Activated CD4-positive, CD25-positive, alpha-beta regulatory T cell treated with anti-CD3 and anti-CD28 coated beads, Interleukin-2, amount 50 U/mL, for 24 hours (primary cell): ENCODE data around the gene SERPINB1.
"Not testable (repeated sequence)": the region's sequence is repeated elsewhere in the genome, so short reads cannot be mapped to it uniquely, and the experiment has no call there.

Experiments
- ATAC-seq, 2 donors: fragments of 150-1000 bp; cut with Tn5 transposase; one replicate each; pipeline ENCODE4 v1.10.0; 2021; ENCODE audit warnings: mild to moderate bottlenecking in 1 of 2, moderate library complexity in 1 of 2

Gene SERPINB1

DNA sequence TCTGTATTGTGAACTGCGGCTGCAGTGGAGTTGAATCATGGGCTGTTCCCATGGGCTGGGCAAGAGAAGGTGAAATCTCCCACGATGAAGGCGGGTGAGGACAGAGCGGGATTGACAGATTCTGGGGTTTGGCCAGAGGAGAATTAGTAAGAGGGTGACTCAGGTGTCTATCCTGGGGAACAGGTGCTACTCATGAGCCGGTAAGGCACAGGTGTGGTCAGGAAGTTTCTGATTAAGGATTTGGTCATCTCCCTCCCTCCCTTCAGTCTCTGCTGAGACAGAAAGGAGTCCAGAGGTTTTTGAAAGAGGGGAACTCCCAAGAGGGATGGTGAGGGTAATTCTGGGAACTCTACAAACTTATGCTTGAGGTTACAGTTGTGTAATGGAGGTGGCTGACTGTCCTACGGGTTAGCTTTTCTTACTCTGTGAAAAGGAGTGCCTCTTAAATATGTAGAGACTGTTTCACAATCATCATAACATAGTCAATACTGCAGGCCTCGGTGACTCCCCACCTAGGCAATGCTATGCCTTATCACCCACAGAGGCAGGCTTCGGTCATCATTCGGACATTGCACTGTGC lies 31.5 kb downstream of the SERPINB1 start:
- ATAC-seq = peak; percentile 33 to 56

- ATAC-seq = no peak
Observed at GRCh38 chr6:2809015-2809414, 32.6 kb downstream of the SERPINB1 start.

DNA sequence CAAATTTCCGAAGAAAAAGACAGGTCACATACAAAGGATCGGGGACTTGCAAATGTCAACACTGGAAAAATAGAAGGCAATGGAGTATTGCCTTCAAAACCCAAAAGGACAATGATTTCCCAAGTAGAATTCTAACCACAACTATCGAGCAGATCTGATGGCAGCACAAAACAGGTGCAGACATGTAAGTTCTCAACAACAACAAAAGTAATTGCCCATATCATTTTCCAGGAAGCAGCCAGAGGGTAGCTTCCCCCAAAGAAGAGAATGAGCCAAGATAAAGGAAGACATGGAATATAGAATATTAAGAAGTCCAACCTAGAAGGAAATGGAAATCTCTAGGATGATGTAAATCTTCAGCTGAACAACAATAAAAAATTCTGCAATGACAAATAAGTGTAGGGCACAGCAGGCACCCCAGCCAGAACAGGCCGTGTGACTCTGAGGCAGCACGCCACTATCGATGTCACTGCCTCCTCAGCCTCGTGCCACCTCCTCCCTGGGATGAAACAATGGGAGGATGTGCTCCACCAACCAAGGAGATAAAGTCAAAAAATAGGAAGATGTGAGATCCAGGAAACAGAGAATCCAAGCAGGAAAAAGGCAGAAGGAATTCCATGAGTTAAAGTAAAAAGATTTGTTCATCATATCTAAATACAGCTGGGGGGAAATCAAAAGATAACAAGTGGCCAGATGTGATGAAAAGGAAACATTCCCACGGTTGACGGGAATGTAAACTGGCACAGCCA lies 34.1 kb downstream of the SERPINB1 start:
- no peak for ATAC-seq

DNA sequence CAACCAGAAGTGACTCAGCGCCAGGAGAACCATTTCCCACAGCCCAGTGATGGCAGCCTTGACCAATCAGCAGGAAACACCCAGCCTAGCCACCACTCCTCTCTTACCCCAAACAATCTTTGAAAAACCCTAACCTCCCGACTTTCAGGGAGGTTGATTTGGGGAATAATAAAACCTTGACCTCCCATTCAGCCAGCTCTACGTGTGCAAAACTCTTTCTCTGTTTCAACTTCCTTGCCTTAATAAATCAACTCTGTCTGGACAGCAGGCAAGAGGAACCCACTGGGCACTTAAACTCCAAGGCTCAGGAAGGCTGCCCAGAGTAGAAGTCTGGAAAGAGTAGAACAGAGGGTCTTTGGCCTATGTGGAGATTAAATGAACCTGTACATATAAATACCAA lies 35.0 kb downstream of the SERPINB1 start:
- ATAC-seq = no peak

GRCh38 chr6:2805031-2805430 lies 36.6 kb downstream of the SERPINB1 start:
- no peak for ATAC-seq

DNA sequence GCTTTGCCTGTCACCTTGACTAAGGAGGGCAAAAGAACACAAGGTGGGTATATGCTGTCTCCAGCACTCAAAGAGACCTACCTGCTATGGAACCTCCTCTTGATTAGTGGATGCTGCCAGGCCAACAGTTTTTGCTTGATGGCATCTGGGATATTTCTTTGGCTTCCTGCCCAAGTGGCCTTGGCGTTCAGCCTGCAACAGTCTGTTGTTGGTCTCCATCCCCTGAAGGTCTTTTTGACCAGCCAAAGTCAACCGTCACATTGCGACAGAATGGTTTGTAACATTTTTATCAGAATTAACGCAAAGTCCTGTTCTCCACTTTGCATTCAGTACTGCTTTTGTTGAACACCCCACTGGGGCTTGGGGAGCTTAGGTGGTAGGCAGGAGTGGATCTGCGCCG lies 37.1 kb downstream of the SERPINB1 start:
- no peak for ATAC-seq

DNA sequence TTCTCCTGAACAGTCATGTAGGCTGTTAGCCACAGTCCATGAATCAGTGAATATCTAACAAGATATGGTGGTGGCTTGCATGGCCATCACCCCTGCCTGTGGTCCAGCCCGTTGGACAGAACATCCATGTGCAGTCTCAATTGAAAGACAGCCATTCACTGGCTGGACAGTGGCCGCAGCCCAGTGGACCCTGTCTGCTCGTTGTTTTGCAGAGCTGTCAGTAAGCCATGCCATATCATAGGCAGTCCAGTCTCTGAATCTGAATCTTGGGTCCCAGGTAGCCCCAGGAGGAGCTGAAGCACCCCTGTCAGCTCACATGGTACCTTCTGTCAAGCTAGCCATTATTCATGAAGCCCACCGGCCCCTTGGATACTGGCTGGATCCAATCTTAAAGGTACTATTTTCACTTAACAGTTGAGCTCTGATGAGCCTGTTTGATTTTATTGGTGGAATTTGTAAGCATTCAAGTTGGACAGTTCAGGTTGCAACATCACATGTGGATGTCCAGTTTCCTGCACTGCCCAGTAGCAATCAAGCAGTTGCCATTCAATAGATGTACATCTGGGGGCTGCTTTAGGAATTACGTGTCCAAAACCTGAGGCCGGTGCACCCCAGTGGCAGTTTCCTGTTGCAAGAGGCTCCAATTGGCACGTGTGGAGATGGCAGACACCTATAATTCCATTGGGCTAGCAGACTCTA lies 37.8 kb downstream of the SERPINB1 start:
- no peak for ATAC-seq

- ATAC-seq = no peak
Observed at GRCh38 chr6:2802521-2803060, 39.1 kb downstream of the SERPINB1 start.

GRCh38 chr6:2801687-2802086 lies 40.0 kb downstream of the SERPINB1 start:
- not testable (repeated sequence) for ATAC-seq

DNA sequence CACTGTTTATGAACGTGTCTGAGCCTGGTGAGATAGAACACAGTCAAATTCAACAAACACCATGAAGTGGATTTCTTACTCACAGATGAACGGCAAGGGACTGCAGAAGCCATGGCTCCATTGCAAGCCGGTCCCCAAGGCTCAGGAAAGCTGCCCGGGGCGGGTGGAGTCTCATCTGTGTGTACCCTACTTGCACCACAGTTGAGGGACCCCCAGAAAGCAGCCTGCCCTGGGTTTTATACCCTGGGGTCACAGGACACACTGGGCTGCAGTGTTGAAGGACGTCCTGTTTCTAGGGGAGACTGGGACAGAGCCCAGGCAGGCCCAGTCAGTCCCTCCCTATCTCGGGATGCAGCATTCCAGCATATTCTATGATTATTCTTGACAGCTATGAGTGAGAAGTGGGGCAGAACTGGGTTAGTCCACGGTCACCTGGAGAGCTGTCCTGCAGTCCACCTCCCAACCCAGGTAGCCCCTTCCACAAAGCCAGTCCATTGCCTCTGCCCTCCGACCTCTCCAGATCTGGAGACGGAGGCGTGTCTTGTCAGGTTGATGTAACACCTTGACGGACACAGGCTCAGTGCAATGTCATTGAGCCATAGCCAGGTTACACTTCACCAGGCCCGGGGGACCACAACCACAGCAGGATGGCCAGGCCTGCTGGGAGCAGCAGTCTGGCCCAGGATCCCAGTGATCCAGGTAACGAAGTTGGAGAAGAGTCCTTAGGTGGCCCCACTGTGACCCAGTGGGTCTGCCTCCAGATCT lies 40.9 kb downstream of the SERPINB1 start:
- no peak for ATAC-seq

DNA sequence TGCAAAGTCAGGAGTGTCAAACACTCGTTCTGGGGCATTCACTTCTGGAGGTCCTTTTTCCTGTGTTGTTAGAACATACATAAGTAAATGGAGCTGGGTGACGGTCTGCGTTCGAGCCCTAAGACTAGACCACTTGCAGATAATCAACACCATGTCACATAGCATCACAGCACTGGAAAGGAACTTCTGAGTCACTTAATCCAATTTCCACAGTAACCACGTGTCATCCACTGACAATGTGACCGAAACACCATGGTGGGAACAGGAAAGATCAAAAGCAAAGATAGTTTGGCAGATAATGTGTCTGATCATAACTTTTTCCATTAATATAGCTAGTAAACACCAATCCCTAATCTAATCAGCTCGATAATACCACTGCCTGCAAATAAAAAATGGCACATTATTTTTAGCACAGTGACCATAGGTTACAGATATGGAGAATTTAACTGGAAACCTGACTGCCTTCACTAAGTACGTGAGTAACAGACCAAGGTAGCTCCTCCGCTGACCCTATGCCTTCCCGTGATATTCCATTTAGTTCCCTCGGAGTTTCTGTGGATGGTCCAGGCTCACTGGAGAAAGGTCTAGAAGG lies 41.6 kb downstream of the SERPINB1 start:
- ATAC-seq = peak; percentile 53 to 55

DNA sequence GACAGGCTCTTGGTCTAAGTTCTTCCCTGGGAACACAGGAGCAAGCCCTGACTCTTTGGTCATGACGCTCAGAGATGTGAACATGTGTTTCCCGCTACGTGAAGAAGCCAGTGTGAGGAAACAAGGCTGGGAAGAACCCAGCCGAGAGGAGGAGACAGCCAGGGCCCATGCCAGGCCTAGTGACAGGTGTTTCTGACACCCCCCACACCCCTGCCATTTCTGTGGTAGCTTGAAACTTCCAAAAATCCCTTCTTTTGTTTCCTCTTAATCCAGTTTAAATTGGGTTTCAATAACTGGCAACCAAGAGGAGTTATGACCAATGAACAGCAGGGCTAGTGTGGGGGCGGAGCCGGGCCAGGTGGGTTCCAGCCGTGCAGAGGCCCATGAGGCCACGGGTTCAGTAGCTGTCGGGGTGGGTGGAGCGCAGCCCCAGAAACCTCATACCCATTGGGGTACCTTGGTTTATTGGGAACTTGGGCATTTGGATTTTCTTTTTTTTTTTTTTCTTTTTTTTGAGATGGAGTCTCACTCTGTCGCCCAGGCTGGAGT lies 43.0 kb downstream of the SERPINB1 start:
- ATAC-seq = no peak

DNA sequence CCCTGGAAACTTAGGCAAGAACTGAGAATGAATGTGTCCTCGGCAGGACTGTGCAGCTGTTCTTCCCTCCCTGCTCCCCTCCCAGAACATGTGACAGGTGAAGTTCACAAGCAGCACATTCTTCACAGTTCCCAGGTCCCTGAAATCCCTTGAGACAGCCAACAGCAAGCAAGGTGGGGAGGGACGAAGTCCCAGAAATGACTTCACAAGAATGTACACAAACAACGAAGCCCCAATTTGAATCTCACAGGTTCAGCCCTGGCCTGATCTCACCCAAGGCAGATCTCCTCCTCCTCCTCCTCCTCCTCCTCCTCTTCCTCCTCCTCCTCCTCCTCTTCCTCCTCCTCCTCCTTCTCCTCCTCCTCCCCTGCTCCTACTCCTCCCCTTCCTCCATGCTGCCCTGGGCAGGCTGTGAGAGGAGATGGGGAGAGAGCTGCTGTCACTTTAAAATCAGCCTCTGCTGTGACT lies 44.1 kb downstream of the SERPINB1 start:
- ATAC-seq = no peak

GRCh38 chr6:2796861-2797260 lies 44.8 kb downstream of the SERPINB1 start:
- ATAC-seq = no peak

DNA sequence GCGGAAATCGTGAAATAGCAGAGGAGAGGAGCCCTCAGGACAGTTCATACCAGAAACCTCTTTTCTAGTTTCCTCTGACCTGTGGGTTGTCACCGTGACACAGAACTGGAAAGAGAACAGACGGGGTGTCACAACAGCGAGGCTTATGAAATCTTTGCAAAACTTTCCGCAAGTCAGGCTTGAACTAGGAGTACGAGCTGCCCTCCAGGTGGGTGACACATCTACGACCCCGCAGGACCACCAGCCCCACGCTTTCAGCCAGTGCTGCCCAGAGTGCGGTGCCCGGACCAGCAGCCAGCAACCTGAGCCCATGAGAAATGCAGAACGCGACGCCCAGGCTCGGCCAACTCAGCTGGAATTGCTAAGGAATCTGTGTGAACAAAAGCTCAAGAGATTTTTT lies 45.7 kb downstream of the SERPINB1 start:
- no peak for ATAC-seq

DNA sequence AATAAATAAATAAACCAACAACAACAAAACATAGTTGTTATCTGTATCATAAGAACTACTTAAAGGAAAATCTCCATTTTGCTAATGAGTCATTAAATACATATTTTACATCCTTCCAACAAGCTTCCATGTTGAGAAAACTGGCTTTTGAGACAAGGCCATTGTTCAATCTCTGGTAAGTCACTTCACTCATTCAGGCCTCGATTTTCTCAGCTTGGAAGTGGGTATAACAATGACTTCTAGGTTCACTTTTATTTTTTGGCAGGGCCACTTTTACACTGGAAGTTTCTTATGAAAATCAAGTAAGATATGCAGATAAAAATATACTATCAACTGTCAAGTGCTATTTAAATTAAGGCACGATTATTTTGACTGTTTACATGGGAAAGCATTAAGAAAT lies 46.5 kb downstream of the SERPINB1 start:
- no peak for ATAC-seq

- ATAC-seq = no peak
Observed at GRCh38 chr6:2794171-2794730, 47.4 kb downstream of the SERPINB1 start.

- ATAC-seq = peak; percentile 28 to 45
Observed at GRCh38 chr6:2793534-2794151, 48.0 kb downstream of the SERPINB1 start.

DNA sequence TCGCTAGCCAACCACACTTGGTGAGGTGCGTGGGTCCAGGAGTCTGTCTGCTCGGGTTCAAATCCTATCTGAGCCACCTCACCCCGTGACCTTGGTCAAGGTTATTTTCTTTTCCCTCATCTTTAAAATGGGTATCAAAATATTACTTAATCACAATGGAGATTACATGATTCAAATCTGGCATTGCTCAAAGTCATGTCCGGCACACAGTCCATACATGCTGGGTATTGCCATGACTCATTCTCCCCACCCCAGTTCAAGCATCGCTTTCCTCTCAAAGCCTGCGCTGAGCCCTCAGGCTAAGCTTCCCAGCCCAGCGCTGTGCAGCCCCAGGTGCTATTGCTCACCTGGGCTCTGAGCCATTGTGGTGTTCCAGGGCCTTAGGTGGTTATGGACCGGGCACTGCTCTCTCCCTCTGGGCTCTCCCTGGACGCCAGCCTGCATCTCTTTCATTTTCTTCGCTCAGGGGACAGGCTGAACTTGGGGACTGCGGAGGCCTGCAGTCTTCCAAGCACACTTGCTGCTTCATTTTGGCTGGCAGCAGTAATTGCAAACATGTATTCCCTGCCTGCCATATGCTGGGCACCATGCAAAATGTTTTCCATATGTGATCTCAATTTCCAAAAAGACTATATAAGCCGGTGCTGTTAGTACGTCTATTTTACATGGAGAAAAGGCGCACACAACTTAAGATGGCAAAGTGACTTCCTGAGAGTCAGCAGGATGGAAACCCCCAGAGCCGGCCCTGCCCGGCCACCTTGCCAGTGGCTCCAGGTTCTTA lies 49.1 kb downstream of the SERPINB1 start:
- no peak for ATAC-seq

GRCh38 chr6:2791450-2791974 lies 50.2 kb downstream of the SERPINB1 start:
- ATAC-seq = no peak
